Measurements from ENCODE around the gene TCAP. TPM values are rescaled to one million over a fixed set of nuclear protein-coding genes. Genes with fewer than 3 reads are reported as not detected.

Gene TCAP
- total and polyA plus RNA-seq, 8 donors: 0.88 to 14.1 (median 2.2) TPM; not detected in 2

DNA sequence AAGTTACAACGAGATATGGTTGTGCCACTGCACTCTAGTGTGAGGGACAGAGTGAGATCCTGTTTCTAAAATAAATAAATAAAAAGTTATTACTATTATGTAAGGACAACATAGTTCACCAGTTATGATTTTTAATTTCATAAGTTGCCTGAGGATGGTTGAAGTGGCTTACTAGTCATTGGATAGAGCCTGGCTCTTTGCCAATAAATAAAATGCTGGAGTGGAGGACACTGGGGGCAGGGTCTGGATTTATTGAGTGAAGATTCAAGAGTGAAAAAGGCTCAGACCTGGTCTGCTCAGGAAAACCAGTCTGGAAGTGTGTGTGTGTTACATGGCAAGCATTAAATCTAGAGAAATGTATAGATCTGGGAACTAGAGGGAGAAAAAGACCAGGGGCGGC, 26.1 kb upstream of the TCAP start:
- Histone ChIP-seq H3K4me3 (no peak overlapping the region), H3K36me3 (peaks cover 0 to 3% (median 0%) of the 10 kb centered on the region in 4 donors), H3K4me1 (peaks cover 34 to 93% (median 83%) of the 10 kb centered on the region in 4 donors), H3K9me3 (no peaks in the 10 kb centered on the region), H3K27me3 (no peaks in the 10 kb centered on the region), H3K27ac (no peak overlapping the region)
- TF ChIP-seq POLR2AphosphoS5 (IDR thresholded peaks at IDR 0.05): no peak
- no peak for TF ChIP-seq EP300 (IDR thresholded peaks at IDR 0.05)
- TF ChIP-seq CTCF (IDR thresholded peaks at IDR 0.05): no peak
- intact Hi-C loops (cut with DNase I; ENCODE audit: low total_unique reads): no loop called here
- 68 to 81% (median 73%) methylated on average over 2 of the region's 2 CpGs for WGBS, 5 donors
- no peak for DNase-seq

DNA sequence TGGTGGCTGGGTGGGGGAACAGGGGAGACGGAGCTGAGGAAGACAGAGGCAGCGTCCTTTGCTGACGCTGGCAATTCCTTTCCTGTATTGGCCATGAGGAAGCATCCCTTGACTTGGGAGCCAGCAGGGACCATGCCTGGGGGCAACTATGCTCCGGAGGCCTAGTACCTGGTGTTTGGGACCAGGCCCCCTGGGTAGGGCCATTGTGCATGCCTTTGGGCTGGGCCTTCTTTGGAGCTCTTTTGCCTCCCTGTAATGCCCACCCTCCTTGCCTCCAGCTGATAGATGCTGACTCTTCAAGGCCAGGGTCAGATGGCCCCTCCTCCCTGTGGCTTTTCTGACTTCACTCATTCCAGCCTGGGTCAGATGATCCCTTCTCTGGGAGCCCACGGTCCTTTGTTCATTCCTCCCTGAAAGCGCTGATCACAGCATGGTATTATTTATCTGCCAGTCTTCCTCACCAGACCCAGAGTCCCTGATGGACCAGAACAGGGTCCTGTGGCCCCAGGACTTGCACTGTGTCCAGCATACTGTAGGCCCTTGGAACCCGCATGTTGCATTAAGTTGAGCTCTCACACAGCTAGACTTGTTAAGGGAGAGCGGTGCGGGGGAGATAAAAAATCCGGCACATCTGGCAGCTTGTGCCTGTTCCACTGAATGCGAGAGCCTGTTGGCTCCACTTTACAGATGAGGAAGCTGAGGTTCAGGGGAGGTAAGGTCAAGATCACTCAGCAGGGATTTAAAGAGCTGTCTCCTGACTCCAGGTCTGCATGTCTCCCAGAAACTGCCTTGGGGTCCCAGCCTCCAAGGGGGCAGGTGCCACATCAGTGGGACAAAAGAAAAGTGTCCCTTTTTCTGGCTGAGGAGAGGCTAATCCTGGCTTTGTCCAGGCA, 25.3 kb upstream of the TCAP start:
- intact Hi-C loops (cut with DNase I; ENCODE audit: low total_unique reads): no loop called here
- no peak overlapping the region for H3K27ac ChIP-seq
- WGBS, 5 donors: 85 to 90% (median 87%) methylated on average over 10 to 11 of the region's 11 CpGs
- no peak overlapping the region for H3K4me3 ChIP-seq
- peaks cover 0 to 3% (median 0%) of the 10 kb centered on the region in 4 donors for H3K36me3 ChIP-seq
- no peak for TF ChIP-seq POLR2AphosphoS5 (IDR thresholded peaks at IDR 0.05)
- no peak for TF ChIP-seq CTCF (IDR thresholded peaks at IDR 0.05)
- TF ChIP-seq POLR2A (IDR thresholded peaks at IDR 0.05): no peak
- TF ChIP-seq EP300 (IDR thresholded peaks at IDR 0.05): no peak
- H3K27me3 ChIP-seq: no peaks in the 10 kb centered on the region
- peaks cover 34 to 92% (median 83%) of the 10 kb centered on the region in 4 donors for H3K4me1 ChIP-seq
- no peak for DNase-seq
- H3K9me3 ChIP-seq: no peaks in the 10 kb centered on the region

DNA sequence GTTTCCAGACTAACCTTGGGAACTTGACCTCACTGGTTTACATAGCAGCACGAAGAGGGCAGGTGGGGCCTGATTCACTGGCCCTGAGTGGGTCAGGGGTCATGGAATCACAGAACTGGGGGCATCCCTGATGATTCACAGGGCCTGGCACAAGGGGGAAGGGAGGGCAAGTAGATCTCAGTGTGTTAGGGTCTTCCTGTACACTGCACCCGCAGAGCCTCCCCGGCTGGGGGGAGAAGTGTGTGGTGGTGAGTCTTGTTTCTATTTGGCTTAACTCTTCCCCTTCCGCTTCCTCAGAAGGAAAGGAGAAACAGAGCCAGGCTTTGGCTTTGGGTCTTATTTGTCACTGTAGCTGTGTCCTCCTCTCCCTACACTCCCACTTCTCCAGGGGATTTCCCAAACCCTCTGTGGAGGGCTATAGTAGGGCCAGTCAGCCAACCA, 24.5 kb upstream of the TCAP start:
- H3K9me3 ChIP-seq: no peaks in the 10 kb centered on the region
- 39 to 54% (median 47%) methylated on average over 4 of the region's 4 CpGs for whole genome bisulfite sequencing, 5 donors
- DNase-seq: no peak
- no peak overlapping the region for H3K27ac ChIP-seq
- no peak for TF ChIP-seq POLR2A (IDR thresholded peaks at IDR 0.05)
- no peak for TF ChIP-seq POLR2AphosphoS5 (IDR thresholded peaks at IDR 0.05)
- no peak for TF ChIP-seq EP300 (IDR thresholded peaks at IDR 0.05)
- no peak for TF ChIP-seq CTCF (IDR thresholded peaks at IDR 0.05)
- no peak overlapping the region for H3K4me3 ChIP-seq
- no peaks in the 10 kb centered on the region for H3K27me3 ChIP-seq
- peaks cover 34 to 91% (median 83%) of the 10 kb centered on the region in 4 donors for H3K4me1 ChIP-seq
- peaks cover 0 to 3% (median 0%) of the 10 kb centered on the region in 4 donors for H3K36me3 ChIP-seq
- intact Hi-C loops (cut with DNase I; ENCODE audit: low total_unique reads): no loop called here

GRCh38 chr17:39641097-39641496, 24.1 kb upstream of the TCAP start:
- intact Hi-C loops (cut with DNase I; ENCODE audit: low total_unique reads): no loop called here
- H3K9me3 ChIP-seq: no peaks in the 10 kb centered on the region
- whole genome bisulfite sequencing, 5 donors: 88 to 98% (median 95%) methylated on average over 4 of the region's 4 CpGs
- peaks cover 0 to 3% (median 0%) of the 10 kb centered on the region in 4 donors for H3K36me3 ChIP-seq
- no peak for TF ChIP-seq POLR2A (IDR thresholded peaks at IDR 0.05)
- TF ChIP-seq POLR2AphosphoS5 (IDR thresholded peaks at IDR 0.05): no peak
- no peak for TF ChIP-seq CTCF (IDR thresholded peaks at IDR 0.05)
- no peak for TF ChIP-seq EP300 (IDR thresholded peaks at IDR 0.05)
- H3K4me1 ChIP-seq: peaks cover 34 to 86% (median 81%) of the 10 kb centered on the region in 4 donors
- H3K4me3 ChIP-seq: no peak overlapping the region
- DNase-seq: no peak
- no peaks in the 10 kb centered on the region for H3K27me3 ChIP-seq
- H3K27ac ChIP-seq: no peak overlapping the region
